HL-60 (cell line): Measurements from ENCODE around the gene BMP7.

Experiments
- CTCF ChIP-seq: IDR thresholded peaks from one replicate; pipeline ENCODE4 v1.5.1; 2011; ENCODE audit warnings: low read length, control low read depth, inconsistent platforms; ENCODE audit not compliant: insufficient read depth
- GABPA ChIP-seq: IDR thresholded peaks from 2 replicates; pipeline ENCODE4 v1.6.1; 2012; ENCODE audit warnings: low read depth
- POLR2AphosphoS5 ChIP-seq: IDR thresholded peaks from 2 replicates; pipeline ENCODE4 v1.6.1; 2012; ENCODE audit warnings: low read depth
- REST ChIP-seq: IDR thresholded peaks from 2 replicates; pipeline ENCODE4 v1.6.1; 2012; ENCODE audit warnings: low read depth; ENCODE audit not compliant: insufficient replicate concordance
- SPI1 ChIP-seq: IDR thresholded peaks from 2 replicates; pipeline ENCODE4 v1.6.1; 2012; ENCODE audit warnings: low read depth, mild to moderate bottlenecking, borderline replicate concordance

- TF ChIP-seq CTCF = no peak
- TF ChIP-seq SPI1 = no peak
- TF ChIP-seq POLR2AphosphoS5 = no peak
- no peak for TF ChIP-seq REST
- TF ChIP-seq GABPA = no peak
These were observed 15.7 kb downstream of the BMP7 start for GRCh38 chr20:57250607-57251343.
